OCI-M1 (cell line): ENCODE data around the gene PLK5.

Source experiments
- DNase-seq: peaks from one replicate; lab custom pipeline; 2025; lab: John Stamatoyannopoulos, UW

Gene PLK5

GRCh38 chr19:1577090-1577928 is 53.4 kb downstream of the PLK5 start:
- no peak for DNase-seq

GRCh38 chr19:1577929-1578618 is 54.2 kb downstream of the PLK5 start:
- no peak for DNase-seq

- no peak for DNase-seq
Observed at GRCh38 chr19:1579222-1579621, 55.3 kb downstream of the PLK5 start.

GRCh38 chr19:1580382-1580781 is 56.5 kb downstream of the PLK5 start:
- DNase-seq = no peak

GRCh38 chr19:1580957-1581356 is 57.1 kb downstream of the PLK5 start:
- no peak for DNase-seq

GRCh38 chr19:1582201-1582600 is 58.3 kb downstream of the PLK5 start:
- no peak for DNase-seq

GRCh38 chr19:1584500-1585242 is 60.8 kb downstream of the PLK5 start:
- no peak for DNase-seq

GRCh38 chr19:1585243-1585580 is 61.3 kb downstream of the PLK5 start:
- DNase-seq = no peak
